HCT116 (cell line): ENCODE measurements around the gene ADGRV1. TPM values are rescaled to one million over a fixed set of nuclear protein-coding genes. Genes with fewer than 3 reads are reported as not detected.

ENCODE experiments used
- ATAC-seq: fragments of 200-7000 bp; cut with Tn5 transposase; 2 replicates; pipeline ENCODE4 v1.9.1; 2020; ENCODE audit warnings: mild to moderate bottlenecking, moderate library complexity
- BruUV-seq: library from RNA; stranded (reverse); fragments of 400-500 nt; replicated peaks from 2 replicates; lab custom pipeline; 2021; lab: Mats Ljungman, UMichigan
- CTCF ChIA-PET: fragments of 300-600 bp; sonication (Branson Sonifier 250); formaldehyde crosslinking; loops from one replicate; lab custom pipeline; 2021; ENCODE audit warnings: antibody characterized with exemption; lab: Charles Lee
- POLR2A ChIA-PET: fragments of 300-600, 350-600 bp; sonication (Branson Sonifier 250); formaldehyde crosslinking; loops from one replicate; lab custom pipeline; 2021; ENCODE audit warnings: antibody characterized with exemption; lab: Charles Lee
- RAD21 ChIA-PET, 2 experiments: fragments of 300-600 bp; sonication (Branson Sonifier 250); formaldehyde crosslinking; loops; one replicate each; lab custom pipeline; 2023; ENCODE audit warnings: low total read pairs in 2 of 2; ENCODE audit not compliant: uncharacterized antibody in 2 of 2, unreplicated experiment in 2 of 2, low non-redundant PET in 1 of 2; lab: Charles Lee
- DNase-seq: peaks from one replicate; pipeline ENCODE4 v3.0.0-alpha.2; 2010; ENCODE audit warnings: low read depth, low spot score
- H2AFZ ChIP-seq: fragments of 200-600 bp; shearing (Covaris generic), sonication (generic); 2 replicates; pipeline ENCODE4 v1.6.1; 2017; ENCODE audit warnings: low read depth, mixed run types, mixed read lengths, antibody characterized with exemption, low read length; ENCODE audit not compliant: poor library complexity, severe bottlenecking
- H3K27ac ChIP-seq: 2 replicates; pipeline ENCODE4 v1.5.1; 2012; ENCODE audit warnings: low read depth, low read length
- H3K27me3 ChIP-seq: fragments of 200-600 bp; sonication (generic); 2 replicates; pipeline ENCODE4 v1.6.1; 2016; ENCODE audit warnings: mixed run types, low read length, mixed read lengths; ENCODE audit not compliant: insufficient read depth
- H3K36me3 ChIP-seq, 2 experiments: fragments of 200-500 bp in 1 of 2; fragments of 200-600 bp in 1 of 2; sonication (Bioruptor generic) in 1 of 2; sonication (generic) in 1 of 2; 2 replicates each; pipeline versions ENCODE4 v1.5.1 to v1.6.1; 2014 to 2016; ENCODE audit warnings: low read length in 2 of 2, inconsistent platforms in 1 of 2, mixed read lengths in 1 of 2, mixed run types in 1 of 2; ENCODE audit not compliant: insufficient read depth in 2 of 2, control insufficient read depth in 1 of 2
- H3K4me1 ChIP-seq, 2 experiments: fragments of 200-600 bp in 1 of 2; sonication (generic) in 1 of 2; 2 replicates each; pipeline versions ENCODE4 v1.5.1 to v1.6.1; 2012 to 2017; ENCODE audit warnings: low read length in 2 of 2, inconsistent platforms in 1 of 2, mild to moderate bottlenecking in 1 of 2, mixed read lengths in 1 of 2, mixed run types in 1 of 2, moderate library complexity in 1 of 2; ENCODE audit not compliant: insufficient read depth in 2 of 2, control insufficient read depth in 1 of 2
- H3K4me2 ChIP-seq: fragments of 200-600 bp; sonication (generic); 2 replicates; pipeline ENCODE4 v1.6.1; 2017; ENCODE audit warnings: mixed run types, low read length, mixed read lengths
- H3K4me3 ChIP-seq, 2 experiments: fragments of 200-600 bp in 1 of 2; sonication (generic) in 1 of 2; replicated peaks in 1 of 2; 2 replicates each; pipeline ENCODE4 v1.5.1; 2011 to 2016; ENCODE audit warnings: low read length in 2 of 2, control low read depth in 1 of 2, low read depth in 1 of 2, mild to moderate bottlenecking in 1 of 2, mixed read lengths in 1 of 2, mixed run types in 1 of 2
- H3K79me2 ChIP-seq: fragments of 200-600 bp; sonication (generic); 2 replicates; pipeline ENCODE4 v1.6.1; 2017; ENCODE audit warnings: mild to moderate bottlenecking, mixed run types, low read length, moderate library complexity, mixed read lengths; ENCODE audit not compliant: insufficient read depth
- H3K9ac ChIP-seq: fragments of 200-600 bp; sonication (generic); 2 replicates; pipeline ENCODE4 v1.6.1; 2016; ENCODE audit warnings: low read length, mixed read lengths
- H3K9me2 ChIP-seq: fragments of 200-600 bp; sonication (generic), shearing (Covaris generic); 2 replicates; pipeline ENCODE4 v1.6.1; 2017; ENCODE audit warnings: mixed run types, mild to moderate bottlenecking, moderate library complexity; ENCODE audit not compliant: insufficient read depth
- H3K9me3 ChIP-seq, 2 experiments: fragments of 200-500 bp in 1 of 2; fragments of 200-600 bp in 1 of 2; sonication (Bioruptor generic) in 1 of 2; sonication (generic) in 1 of 2; 2 replicates each; pipeline ENCODE4 v1.6.1; 2014 to 2017; ENCODE audit warnings: low read length in 2 of 2, mixed read lengths in 2 of 2, inconsistent platforms in 1 of 2, low read depth in 1 of 2, mild to moderate bottlenecking in 1 of 2, mixed run types in 1 of 2, moderate library complexity in 1 of 2; ENCODE audit not compliant: control insufficient read depth in 1 of 2, insufficient read depth in 1 of 2
- H4K20me1 ChIP-seq: fragments of 200-600 bp; sonication (generic), shearing (Covaris generic); 2 replicates; pipeline ENCODE4 v1.6.1; 2017; ENCODE audit warnings: mixed run types, mild to moderate bottlenecking, moderate library complexity; ENCODE audit not compliant: insufficient read depth
- ATF3 ChIP-seq: IDR thresholded peaks from 2 replicates; pipeline ENCODE4 v1.6.1; 2012
- CEBPB ChIP-seq: IDR thresholded peaks from 2 replicates; pipeline ENCODE4 v1.6.1; 2012; ENCODE audit warnings: low read depth
- CTCF ChIP-seq, 3 experiments: fragments of 200-600 bp in 1 of 3; sonication (generic) in 1 of 3; IDR thresholded peaks in 2 of 3; conservative IDR thresholded peaks in 1 of 3; 2 replicates each; pipeline ENCODE4 v1.5.1; 2012 to 2017; ENCODE audit warnings: low read depth in 2 of 3, low read length in 2 of 3, antibody characterized with exemption in 1 of 3, borderline replicate concordance in 1 of 3, control low read depth in 1 of 3, mild to moderate bottlenecking in 1 of 3, mixed read lengths in 1 of 3, mixed run types in 1 of 3, moderate library complexity in 1 of 3; ENCODE audit not compliant: insufficient read depth in 1 of 3
- EGR1 ChIP-seq: IDR thresholded peaks from 2 replicates; pipeline ENCODE4 v1.6.1; 2012; ENCODE audit warnings: low read depth
- ELF1 ChIP-seq: IDR thresholded peaks from 2 replicates; pipeline ENCODE4 v1.6.1; 2012; ENCODE audit warnings: low read depth, borderline replicate concordance
- EZH2 ChIP-seq: fragments of 200-600 bp; sonication (generic); IDR thresholded peaks from 2 replicates; pipeline ENCODE4 v1.6.1; 2017; ENCODE audit warnings: antibody characterized with exemption, mixed run types
- FOSL1 ChIP-seq: IDR thresholded peaks from 2 replicates; pipeline ENCODE4 v1.6.1; 2012; ENCODE audit warnings: low read depth
- JUND ChIP-seq: IDR thresholded peaks from 2 replicates; pipeline ENCODE4 v1.6.1; 2012
- MAX ChIP-seq: IDR thresholded peaks from 2 replicates; pipeline ENCODE4 v1.6.1; 2012
- POLR2A ChIP-seq: IDR thresholded peaks from 2 replicates; pipeline ENCODE4 v1.7.0; 2011; ENCODE audit warnings: borderline replicate concordance; ENCODE audit not compliant: insufficient read depth, insufficient read length; ENCODE audit errors: extremely low read depth
- POLR2AphosphoS5 ChIP-seq: IDR thresholded peaks from 2 replicates; pipeline ENCODE4 v1.6.1; 2011; ENCODE audit warnings: mild to moderate bottlenecking, low read depth, low read length, moderate library complexity
- RAD21 ChIP-seq: IDR thresholded peaks from 2 replicates; pipeline ENCODE4 v1.6.1; 2012; ENCODE audit warnings: low read depth, mild to moderate bottlenecking
- REST ChIP-seq: IDR thresholded peaks from 2 replicates; pipeline ENCODE4 v1.6.1; 2012; ENCODE audit warnings: low read depth
- TCF7L2 ChIP-seq: IDR thresholded peaks from 2 replicates; pipeline ENCODE4 v1.7.0; 2011; ENCODE audit warnings: borderline replicate concordance, inconsistent platforms; ENCODE audit not compliant: insufficient read depth, insufficient read length; ENCODE audit errors: extremely low read depth
- YY1 ChIP-seq: IDR thresholded peaks from 2 replicates; pipeline ENCODE4 v1.6.1; 2011; ENCODE audit warnings: low read length, low read depth, moderate library complexity, mild to moderate bottlenecking; ENCODE audit not compliant: insufficient replicate concordance; ENCODE audit errors: extremely low read depth
- ZFX ChIP-seq: fragments of 450-650 bp; IDR thresholded peaks from 2 replicates; pipeline ENCODE4 v1.6.1; 2017
- ZNF274 ChIP-seq: fragments of 200-500 bp; sonication (Bioruptor generic); IDR thresholded peaks from 2 replicates; pipeline ENCODE4 v1.6.1; 2014; ENCODE audit warnings: mild to moderate bottlenecking, low read depth, low read length, inconsistent platforms
- intact Hi-C: fragments of 100-400 bp; cut with micrococcal nuclease; formaldehyde crosslinking; loops from 2 replicates; pipeline ENCODE4 v1.10.0; 2022
- total RNA-seq: library from RNA; stranded (reverse); gene quantifications from one replicate; pipeline ENCODE4 v1.2.1, GENCODE V29; 2021; ENCODE audit not compliant: unreplicated experiment

ADGRV1 gene
- total RNA-seq, 1 experiment from 2014 or later, result 6.0 TPM

- no peak overlapping the region for H3K4me2 ChIP-seq
These were observed 458.5 kb downstream of the ADGRV1 start for GRCh38 chr5:91016954-91017700.

More at GRCh38 chr5:91016954-91017700, 458.5 kb downstream of the ADGRV1 start:
- no peak overlapping the region for H3K9ac ChIP-seq
- no peaks in the 10 kb centered on the region for H3K27me3 ChIP-seq
- H3K79me2 ChIP-seq, result no peaks in the 10 kb centered on the region
- ATAC-seq, result no peak
- no peak for DNase-seq
- no peaks in the 10 kb centered on the region for H3K9me2 ChIP-seq
- ChIA-PET POLR2A (no interaction called here), CTCF (no interaction called here), RAD21 (no interaction called here)
- no peak overlapping the region for H3K4me3 ChIP-seq
- no peak overlapping the region for H2AFZ ChIP-seq
- H3K9me3 ChIP-seq, result 0 out of 4 replicates have a peak, but pooled peaks cover 0 to 4% of the 10 kb centered on the region in 2 experiments
- no peak overlapping the region for H3K27ac ChIP-seq
- H3K4me1 ChIP-seq, result no peaks in the 10 kb centered on the region
- intact Hi-C loops, result no loop called here
- no peaks in the 10 kb centered on the region for H4K20me1 ChIP-seq
- BruUV-seq, result no TSS peak
- no peaks in the 10 kb centered on the region for H3K36me3 ChIP-seq
- TF ChIP-seq REST, result no peak
- TF ChIP-seq CTCF (IDR thresholded peaks at IDR 0.05 in 2 of 3, conservative IDR thresholded peaks at IDR 0.05 in 1 of 3; ENCODE audit: borderline replicate concordance in 1 of 3, insufficient read depth in 1 of 3, low read depth in 2 of 3, low read length in 2 of 3), result no peak
- TF ChIP-seq CEBPB, result no peak
- TF ChIP-seq FOSL1, result no peak
- no peak for TF ChIP-seq POLR2AphosphoS5
- TF ChIP-seq EZH2, result no peak
- no peak for TF ChIP-seq RAD21
- no peak for TF ChIP-seq TCF7L2
- TF ChIP-seq JUND, result no peak
- no peak for TF ChIP-seq ELF1
- no peak for TF ChIP-seq YY1
- TF ChIP-seq ZFX, result no peak
- no peak for TF ChIP-seq EGR1
- no peak for TF ChIP-seq MAX
- no peak for TF ChIP-seq POLR2A
- TF ChIP-seq ZNF274, result no peak
- TF ChIP-seq ATF3, result no peak
